Smooth muscle cell (in vitro differentiated cells): ENCODE data around the gene MAP4K4. TPM values are rescaled to one million over a fixed set of nuclear protein-coding genes. Genes with fewer than 3 reads are reported as not detected.

Experiments used
- DNase-seq: peaks from one replicate; lab custom pipeline; 2025; ENCODE audit not compliant: unreplicated experiment; lab: John Stamatoyannopoulos, UW
- H2AFZ ChIP-seq: fragments of 200-600 bp; sonication (generic); 2 replicates; pipeline ENCODE4 v1.6.0; 2016; ENCODE audit warnings: antibody characterized with exemption, low read depth, mild to moderate bottlenecking
- H3F3A ChIP-seq: fragments of 200-600 bp; sonication (generic); 2 replicates; pipeline ENCODE4 v1.6.0; 2017; ENCODE audit warnings: antibody characterized with exemption, low read depth
- H3K27ac ChIP-seq: fragments of 200-600 bp; sonication (generic); 2 replicates; pipeline ENCODE4 v1.5.1; 2016; ENCODE audit warnings: low read depth, mild to moderate bottlenecking
- H3K27me3 ChIP-seq: fragments of 200-600 bp; sonication (generic); 2 replicates; pipeline ENCODE4 v1.6.1; 2016; ENCODE audit warnings: low read depth, mild to moderate bottlenecking
- H3K36me3 ChIP-seq: fragments of 200-600 bp; sonication (generic); 2 replicates; pipeline ENCODE4 v1.5.1; 2016; ENCODE audit warnings: low read depth
- H3K4me1 ChIP-seq: fragments of 200-600 bp; sonication (generic); 2 replicates; pipeline ENCODE4 v1.5.1; 2016; ENCODE audit warnings: low read depth
- H3K4me2 ChIP-seq: fragments of 200-600 bp; sonication (generic); 2 replicates; pipeline ENCODE4 v1.6.0; 2016; ENCODE audit warnings: mild to moderate bottlenecking
- H3K4me3 ChIP-seq: fragments of 200-600 bp; sonication (generic); 2 replicates; pipeline ENCODE4 v1.5.1; 2016; ENCODE audit warnings: mild to moderate bottlenecking
- H3K79me2 ChIP-seq: fragments of 200-600 bp; sonication (generic); 2 replicates; pipeline ENCODE4 v1.6.0; 2016; ENCODE audit warnings: low read depth, mild to moderate bottlenecking
- H3K9ac ChIP-seq: fragments of 200-600 bp; sonication (generic); 2 replicates; pipeline ENCODE4 v1.6.0; 2016; ENCODE audit warnings: low read depth
- H3K9me3 ChIP-seq: fragments of 200-600 bp; sonication (generic); replicated peaks from 2 replicates; pipeline ENCODE4 v1.5.1; 2016; ENCODE audit warnings: low read depth
- H4K20me1 ChIP-seq: fragments of 200-600 bp; sonication (generic); 2 replicates; pipeline ENCODE4 v1.6.0; 2016; ENCODE audit warnings: low read depth
- CTCF ChIP-seq: fragments of 200-600 bp; sonication (generic); IDR thresholded peaks from 2 replicates; pipeline ENCODE4 v1.5.1; 2017; ENCODE audit warnings: borderline replicate concordance, mild to moderate bottlenecking, antibody characterized with exemption; ENCODE audit not compliant: insufficient read depth, poor library complexity, severe bottlenecking
- WGBS: methylation state at CpG from one replicate; pipeline ENCODE4 v1.1.7; 2016; ENCODE audit warnings: low lambda C conversion rate; 5-methylcytosine and 5-hydroxymethylcytosine counted together
- polyA plus RNA-seq: library from polyadenylated mRNA; unstranded; fragments of >200 nt; fragmentation: Nextera tagmentation; extraction: Ambion mirVana; gene quantifications from 2 replicates; pipeline ENCODE4 v1.2.1, GENCODE V29; 2016
- total RNA-seq: library from RNA; depleted of rRNA; stranded (reverse); fragments of >200 nt; gene quantifications from 2 replicates; pipeline ENCODE4 v1.2.3, GENCODE V29; 2014

The MAP4K4 gene
- total and polyA plus RNA-seq, 2 experiments from 2014 or later: 68.9 to 107 TPM

- 89% methylated on average over 1 of the region's 1 CpG for WGBS
- no peak for TF ChIP-seq CTCF
- Histone ChIP-seq H3K9ac (no peak overlapping the region), H3K27ac (no peak overlapping the region), H3K9me3 (no peaks in the 10 kb centered on the region), H3K4me1 (peaks cover 27% of the 10 kb centered on the region), H3K27me3 (no peaks in the 10 kb centered on the region), H3K79me2 (peaks cover 94% of the 10 kb centered on the region), H2AFZ (no peak overlapping the region), H3F3A (peaks cover 4% of the 10 kb centered on the region), H4K20me1 (peaks cover 96% of the 10 kb centered on the region), H3K4me2 (no peak overlapping the region), H3K36me3 (no peaks in the 10 kb centered on the region), H3K4me3 (no peak overlapping the region)
- DNase-seq: no peak
Observed at GRCh38 chr2:101740555-101740964, 43.1 kb downstream of the MAP4K4 start.

- no peaks in the 10 kb centered on the region for H3K27me3 ChIP-seq
- no peaks in the 10 kb centered on the region for H3K9me3 ChIP-seq
- H3K27ac ChIP-seq: peak overlapping the region; percentile 74
- H2AFZ ChIP-seq: no peak overlapping the region
- H3K79me2 ChIP-seq: peaks cover 92% of the 10 kb centered on the region
- no peak overlapping the region for H3K4me3 ChIP-seq
- peak overlapping the region; percentile 72 for H3K4me2 ChIP-seq
- DNase-seq: no peak
- WGBS: 38% methylated on average over 9 of the region's 9 CpGs
- no peak for TF ChIP-seq CTCF
- H3K36me3 ChIP-seq: no peaks in the 10 kb centered on the region
- peaks cover 96% of the 10 kb centered on the region for H4K20me1 ChIP-seq
- peak overlapping the region; percentile 16 for H3K9ac ChIP-seq
- H3F3A ChIP-seq: peaks cover 9% of the 10 kb centered on the region
- H3K4me1 ChIP-seq: peaks cover 38% of the 10 kb centered on the region
Observed at GRCh38 chr2:101741775-101742520, 44.4 kb downstream of the MAP4K4 start.

GRCh38 chr2:101742547-101742946, 45.0 kb downstream of the MAP4K4 start:
- H3K4me1 ChIP-seq: peaks cover 44% of the 10 kb centered on the region
- peaks cover 9% of the 10 kb centered on the region for H3F3A ChIP-seq
- 13% methylated on average over 1 of the region's 1 CpG for WGBS
- H3K9ac ChIP-seq: peak overlapping the region; percentile 16
- H3K27me3 ChIP-seq: no peaks in the 10 kb centered on the region
- H3K9me3 ChIP-seq: no peaks in the 10 kb centered on the region
- no peak overlapping the region for H2AFZ ChIP-seq
- H3K4me2 ChIP-seq: peak overlapping the region; percentile 72
- peaks cover 96% of the 10 kb centered on the region for H4K20me1 ChIP-seq
- peak overlapping the region; percentile 74 for H3K27ac ChIP-seq
- peaks cover 93% of the 10 kb centered on the region for H3K79me2 ChIP-seq
- no peak for TF ChIP-seq CTCF
- H3K36me3 ChIP-seq: no peaks in the 10 kb centered on the region
- no peak overlapping the region for H3K4me3 ChIP-seq
- no peak for DNase-seq

GRCh38 chr2:101743288-101743687, 45.8 kb downstream of the MAP4K4 start:
- no peak for DNase-seq
- no peak overlapping the region for H3K9ac ChIP-seq
- no peak overlapping the region for H2AFZ ChIP-seq
- H3K27me3 ChIP-seq: no peaks in the 10 kb centered on the region
- WGBS: 92% methylated on average over 3 of the region's 3 CpGs
- H4K20me1 ChIP-seq: peaks cover 96% of the 10 kb centered on the region
- no peaks in the 10 kb centered on the region for H3K36me3 ChIP-seq
- peak overlapping the region; percentile 72 for H3K4me2 ChIP-seq
- H3K4me3 ChIP-seq: no peak overlapping the region
- peaks cover 93% of the 10 kb centered on the region for H3K79me2 ChIP-seq
- no peaks in the 10 kb centered on the region for H3K9me3 ChIP-seq
- H3K27ac ChIP-seq: peak overlapping the region; percentile 74
- TF ChIP-seq CTCF: no peak
- H3K4me1 ChIP-seq: peaks cover 44% of the 10 kb centered on the region
- peaks cover 12% of the 10 kb centered on the region for H3F3A ChIP-seq
